ENCODE measurements around the gene SARDH.

The SARDH gene

DNA sequence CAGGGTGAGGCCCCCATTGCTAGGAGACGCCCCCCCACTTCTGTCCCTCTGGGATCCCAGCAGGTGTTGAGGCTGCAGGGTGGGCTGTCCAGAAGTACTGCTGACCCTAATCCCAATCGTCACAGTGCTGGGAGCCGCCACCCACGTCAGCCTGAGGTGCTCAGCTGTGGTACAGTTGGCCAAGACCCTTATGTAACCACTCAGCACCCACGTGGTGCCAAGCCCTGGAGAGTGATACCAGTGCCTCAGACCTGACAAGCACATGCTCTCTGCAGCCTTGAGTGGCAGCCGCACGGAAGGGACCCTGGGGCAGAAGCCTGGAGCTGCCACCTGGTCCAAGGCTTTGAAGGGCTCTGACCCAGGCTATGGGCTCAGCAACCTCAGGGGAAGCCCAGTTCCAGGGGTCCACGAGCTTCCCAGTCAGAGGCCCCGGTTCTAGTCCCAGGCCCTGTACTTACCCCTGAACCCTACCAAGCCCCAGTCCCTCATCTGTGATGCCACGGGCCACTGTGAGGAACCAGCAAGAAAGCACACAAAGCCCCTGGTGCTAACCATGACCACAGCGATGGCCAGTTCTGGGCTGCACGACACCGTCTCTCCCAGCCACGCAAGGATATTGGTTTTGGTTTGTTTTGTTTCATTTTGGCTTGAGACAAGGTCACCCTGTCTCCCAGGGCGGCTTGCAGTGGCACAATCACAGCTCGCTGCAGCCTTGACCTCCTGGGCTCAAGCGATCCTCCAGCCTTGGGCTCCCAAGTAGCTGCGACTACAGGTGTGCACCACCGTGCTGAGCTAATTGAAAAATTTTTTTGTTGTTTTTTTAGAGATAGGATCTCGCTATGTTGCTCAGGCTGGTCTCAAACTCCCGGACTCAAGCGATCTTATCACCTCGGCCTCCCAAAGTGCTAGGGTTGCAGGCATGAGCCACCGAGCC is 51.2 kb downstream of the SARDH start:
- POLR2A ChIA-PET: no interaction called here
- no peak for DNase-seq (ENCODE audit: extremely low spot score)
- CTCF ChIA-PET: no interaction called here
- TF ChIP-seq, protein P1, sequence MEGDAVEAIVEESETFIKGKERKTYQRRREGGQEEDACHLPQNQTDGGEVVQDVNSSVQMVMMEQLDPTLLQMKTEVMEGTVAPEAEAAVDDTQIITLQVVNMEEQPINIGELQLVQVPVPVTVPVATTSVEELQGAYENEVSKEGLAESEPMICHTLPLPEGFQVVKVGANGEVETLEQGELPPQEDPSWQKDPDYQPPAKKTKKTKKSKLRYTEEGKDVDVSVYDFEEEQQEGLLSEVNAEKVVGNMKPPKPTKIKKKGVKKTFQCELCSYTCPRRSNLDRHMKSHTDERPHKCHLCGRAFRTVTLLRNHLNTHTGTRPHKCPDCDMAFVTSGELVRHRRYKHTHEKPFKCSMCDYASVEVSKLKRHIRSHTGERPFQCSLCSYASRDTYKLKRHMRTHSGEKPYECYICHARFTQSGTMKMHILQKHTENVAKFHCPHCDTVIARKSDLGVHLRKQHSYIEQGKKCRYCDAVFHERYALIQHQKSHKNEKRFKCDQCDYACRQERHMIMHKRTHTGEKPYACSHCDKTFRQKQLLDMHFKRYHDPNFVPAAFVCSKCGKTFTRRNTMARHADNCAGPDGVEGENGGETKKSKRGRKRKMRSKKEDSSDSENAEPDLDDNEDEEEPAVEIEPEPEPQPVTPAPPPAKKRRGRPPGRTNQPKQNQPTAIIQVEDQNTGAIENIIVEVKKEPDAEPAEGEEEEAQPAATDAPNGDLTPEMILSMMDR (IDR thresholded peaks at IDR 0.05; ENCODE audit: control extremely low read depth, extremely low read depth, low read depth, missing control alignments): no peak

DNA sequence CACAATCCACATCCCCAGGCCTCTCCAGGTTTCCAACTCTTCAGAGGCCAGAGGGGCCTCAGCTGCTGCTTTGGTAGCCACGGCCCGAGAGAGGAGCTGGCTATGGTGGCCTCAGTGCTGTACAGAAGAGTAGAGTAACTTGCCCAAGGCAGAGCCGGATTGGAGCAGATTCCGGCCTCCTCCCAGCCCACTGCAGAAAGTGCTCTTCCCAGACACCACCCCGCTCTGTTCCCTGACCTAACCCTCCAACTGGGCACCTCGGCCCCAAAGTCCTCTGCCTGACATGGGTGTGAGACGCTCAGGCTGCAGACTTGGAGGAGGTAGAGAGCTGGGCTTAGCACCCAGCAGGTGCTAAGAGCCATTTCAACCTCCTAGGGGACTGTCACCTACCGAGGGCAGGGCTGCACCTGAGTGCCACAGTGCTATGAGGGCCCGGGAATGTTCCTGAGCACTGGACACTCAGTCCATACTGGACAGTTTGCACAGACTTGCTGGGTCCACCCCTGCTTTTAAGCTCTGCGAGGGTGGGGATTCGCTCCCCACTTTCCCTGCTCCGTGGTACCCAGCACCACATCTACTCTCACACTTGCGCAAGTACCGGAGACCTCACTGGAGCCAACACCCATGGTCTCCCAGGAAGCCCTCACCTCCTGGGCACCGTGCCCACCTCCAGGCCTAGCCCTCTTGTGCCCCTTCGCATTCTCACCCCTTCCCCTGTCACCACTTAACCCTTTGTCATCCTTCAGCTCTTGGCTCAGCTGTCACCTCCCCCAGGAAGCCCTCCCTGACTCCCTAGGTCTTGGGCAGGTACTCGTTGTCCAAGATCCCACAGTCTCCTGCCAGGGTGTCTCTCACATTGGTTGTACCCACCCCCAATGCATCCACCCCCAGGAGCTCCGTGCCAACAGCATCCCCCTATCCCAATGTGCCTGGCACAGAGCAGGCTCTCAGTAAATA is 52.2 kb downstream of the SARDH start:
- DNase-seq (ENCODE audit: extremely low spot score): no peak
- POLR2A ChIA-PET: no interaction called here
- TF ChIP-seq, protein P1 (IDR thresholded peaks at IDR 0.05; ENCODE audit: control extremely low read depth, extremely low read depth, low read depth, missing control alignments): no peak
- CTCF ChIA-PET: no interaction called here

DNA sequence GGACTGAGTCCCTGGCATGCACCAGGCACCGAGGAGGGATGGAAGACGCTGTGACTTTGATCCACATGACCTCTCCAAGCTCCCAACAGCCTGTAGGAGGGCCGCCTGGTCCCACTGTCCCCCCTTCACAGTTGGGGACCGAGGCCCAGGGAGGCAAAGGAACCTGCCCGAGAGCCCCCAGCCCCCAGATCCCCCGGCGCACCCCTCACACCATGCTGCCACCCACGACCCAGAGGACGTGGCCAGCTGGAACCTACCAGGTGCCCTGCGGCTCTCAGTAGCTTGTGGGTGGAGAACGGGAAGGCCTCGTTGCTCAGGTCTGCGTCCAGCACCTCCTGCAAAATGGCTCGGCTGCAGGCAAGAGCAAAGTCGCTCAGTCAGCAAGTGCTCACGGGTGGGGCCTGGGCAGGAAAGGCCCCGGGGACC is 53.2 kb downstream of the SARDH start:
- no peak for DNase-seq (ENCODE audit: extremely low spot score)
- POLR2A ChIA-PET: no interaction called here
- TF ChIP-seq, protein P1 (IDR thresholded peaks at IDR 0.05; ENCODE audit: control extremely low read depth, extremely low read depth, low read depth, missing control alignments): no peak
- CTCF ChIA-PET: no interaction called here

DNA sequence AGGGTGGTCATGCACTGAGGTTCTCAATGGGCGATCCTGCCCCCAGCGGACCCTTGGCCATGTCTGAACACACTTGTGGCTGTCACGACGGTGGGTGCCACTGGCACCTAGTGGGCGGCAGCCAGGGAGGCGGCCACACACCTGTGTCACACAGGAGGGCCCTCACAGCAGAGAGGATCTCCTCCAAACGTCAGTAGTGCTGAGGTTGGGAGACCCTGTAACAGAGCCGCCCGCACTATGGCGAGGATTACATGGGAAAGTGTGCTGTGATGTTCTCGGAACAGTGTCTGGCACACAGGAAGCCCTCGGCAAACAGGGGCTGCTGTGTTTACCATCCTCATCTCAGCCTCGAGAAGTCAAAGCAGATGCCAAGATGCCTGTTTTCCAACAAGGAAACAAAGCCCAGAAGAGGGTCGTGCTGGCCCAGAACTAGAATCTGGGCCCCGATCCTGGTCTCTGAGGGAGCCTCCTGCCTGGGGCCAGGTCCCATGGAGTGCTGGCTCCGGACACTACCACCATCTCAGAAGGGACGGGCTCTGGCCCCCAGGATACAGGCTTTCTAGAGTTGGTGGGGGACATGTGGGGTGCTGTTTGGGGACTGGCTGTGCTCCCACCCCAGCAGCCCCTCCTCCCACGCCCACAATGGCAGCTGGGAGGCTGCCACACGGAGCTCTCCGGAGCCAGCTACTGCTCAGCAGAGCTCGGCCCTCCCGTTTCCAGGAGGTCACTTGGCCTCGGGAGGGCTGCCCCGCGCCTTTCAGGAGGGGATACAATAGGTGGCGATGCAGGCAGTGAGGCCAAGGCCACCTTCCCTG is 53.8 kb downstream of the SARDH start:
- CTCF ChIA-PET: no interaction called here
- no peak for DNase-seq (ENCODE audit: extremely low spot score)
- POLR2A ChIA-PET: no interaction called here
- TF ChIP-seq, protein P1 (IDR thresholded peaks at IDR 0.05; ENCODE audit: control extremely low read depth, extremely low read depth, low read depth, missing control alignments): no peak

DNA sequence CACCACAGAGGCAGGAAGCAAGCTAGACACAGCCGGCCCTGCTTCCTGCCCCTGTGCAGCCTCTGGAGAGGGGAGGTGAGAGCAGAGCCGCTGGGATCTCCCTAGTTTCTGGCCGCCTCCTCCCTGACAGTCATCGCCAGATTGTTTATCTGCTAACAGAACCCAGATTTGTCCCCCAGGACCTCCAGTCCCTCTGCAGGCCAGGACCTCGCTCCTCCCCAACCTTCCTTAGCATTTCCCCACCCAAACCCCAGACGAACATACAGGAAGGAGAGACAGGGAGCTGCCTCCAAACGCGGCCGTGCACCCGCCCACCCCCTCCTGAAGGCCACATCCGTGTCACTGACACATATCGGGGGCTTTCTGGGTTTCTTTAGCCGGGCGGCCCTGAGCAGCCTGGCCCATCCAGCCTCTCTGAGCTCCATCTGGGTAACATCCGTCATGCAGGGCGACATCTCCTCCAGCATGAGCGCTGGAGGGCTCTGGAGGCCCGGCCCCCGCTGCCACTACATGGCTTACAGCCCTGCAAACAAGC is 54.5 kb downstream of the SARDH start:
- no peak for DNase-seq (ENCODE audit: extremely low spot score)
- ChIA-PET CTCF (interaction anchor here (1.3 kb wide), 1 partner anchor 10 kb away, joined by 3 read pairs; no protein-coding TSS in a partner anchor), POLR2A (no interaction called here)
- TF ChIP-seq, protein P1 (IDR thresholded peaks at IDR 0.05; ENCODE audit: control extremely low read depth, extremely low read depth, low read depth, missing control alignments): no peak
